Endothelial cell of umbilical vein (primary cell): ENCODE results near the gene MACF1. TPM values are rescaled to one million over a fixed set of nuclear protein-coding genes. Genes with fewer than 3 reads are reported as not detected.
A peak's percentile ranks its signal among the peaks of the same experiment; 100 is the strongest.

Source experiments
- BruUV-seq: library from RNA; stranded (reverse); fragments of 400-500 nt; replicated peaks from 2 replicates; lab custom pipeline; 2021; lab: Mats Ljungman, UMichigan
- CTCF ChIA-PET: fragments of 300-600, 350-600 bp; sonication (Branson Sonifier 250); formaldehyde crosslinking; loops from one replicate; lab custom pipeline; 2021; ENCODE audit warnings: antibody characterized with exemption, inconsistent platforms; lab: Charles Lee
- POLR2A ChIA-PET: fragments of 300-600, 350-600 bp; sonication (Branson Sonifier 250); formaldehyde crosslinking; loops from one replicate; lab custom pipeline; 2021; ENCODE audit warnings: antibody characterized with exemption, inconsistent platforms; lab: Charles Lee
- DNase-seq: peaks from one replicate; pipeline ENCODE4 v3.0.0-alpha.2; 2011; ENCODE audit warnings: low read depth, low spot score
- FAIRE-seq: peaks from 2 replicates; lab custom pipeline; 2011; peaks lifted over from hg19 to GRCh38; lab: Jason Lieb, UNC
- H2AFZ ChIP-seq: 2 replicates; pipeline ENCODE4 v1.6.0; 2012; ENCODE audit warnings: low read depth, low read length, control low read depth, inconsistent platforms
- H3K27ac ChIP-seq: 2 replicates; pipeline ENCODE4 v1.5.1; 2011; ENCODE audit warnings: low read depth, mild to moderate bottlenecking, control low read depth, low read length, moderate library complexity; ENCODE audit not compliant: insufficient read depth
- H3K27me3 ChIP-seq, 2 experiments: 2 replicates each; pipeline versions ENCODE4 v1.6.0 to v1.6.1; 2011; ENCODE audit warnings: low read length in 2 of 2, mixed read lengths in 1 of 2; ENCODE audit not compliant: control insufficient read depth in 2 of 2, insufficient read depth in 2 of 2
- H3K36me3 ChIP-seq, 2 experiments: 2 replicates in 1 of 2; 3 replicates in 1 of 2; pipeline ENCODE4 v1.5.1; 2011; ENCODE audit warnings: low read length in 2 of 2, mild to moderate bottlenecking in 1 of 2, moderate library complexity in 1 of 2; ENCODE audit not compliant: control insufficient read depth in 2 of 2, insufficient read depth in 2 of 2; ENCODE audit errors: extremely low read depth in 1 of 2
- H3K4me1 ChIP-seq: 3 replicates; pipeline ENCODE4 v1.5.1; 2011; ENCODE audit warnings: mild to moderate bottlenecking, low read length; ENCODE audit not compliant: control insufficient read depth, insufficient read depth; ENCODE audit errors: extremely low read depth
- H3K4me2 ChIP-seq: 2 replicates; pipeline ENCODE4 v1.6.1; 2011; ENCODE audit warnings: low read length, control low read depth, mixed read lengths; ENCODE audit not compliant: insufficient read depth
- H3K4me3 ChIP-seq, 3 experiments: fragments of 200-600 bp in 1 of 3; sonication (generic), shearing (Covaris generic) in 1 of 3; replicated peaks in 1 of 3; 2 replicates each; pipeline ENCODE4 v1.5.1; 2011 to 2016; ENCODE audit warnings: control low read depth in 3 of 3, low read length in 3 of 3, mild to moderate bottlenecking in 2 of 3, inconsistent platforms in 1 of 3, low read depth in 1 of 3, moderate library complexity in 1 of 3; ENCODE audit not compliant: insufficient read depth in 1 of 3
- H3K79me2 ChIP-seq: 2 replicates; pipeline ENCODE4 v1.6.0; 2012; ENCODE audit warnings: low read length, inconsistent platforms; ENCODE audit not compliant: control insufficient read depth, insufficient read depth
- H3K9ac ChIP-seq: replicated peaks from 2 replicates; pipeline ENCODE3; 2011; ENCODE audit warnings: low read length, control low read depth; ENCODE audit not compliant: insufficient read depth; ENCODE audit errors: extremely low read depth
- H3K9me1 ChIP-seq: replicated peaks from 3 replicates; pipeline ENCODE4 v1.6.0; 2011; ENCODE audit warnings: mild to moderate bottlenecking, low read length; ENCODE audit not compliant: control insufficient read depth, insufficient read depth; ENCODE audit errors: extremely low read depth
- H3K9me3 ChIP-seq: replicated peaks from 2 replicates; pipeline ENCODE4 v1.5.1; 2012; ENCODE audit warnings: low read length, inconsistent platforms; ENCODE audit not compliant: control insufficient read depth, insufficient read depth
- H4K20me1 ChIP-seq: replicated peaks from 2 replicates; pipeline ENCODE3; 2011; ENCODE audit warnings: mild to moderate bottlenecking, low read length; ENCODE audit not compliant: control insufficient read depth, insufficient read depth; ENCODE audit errors: extremely low read depth
- CTCF ChIP-seq, 2 donors: IDR thresholded peaks; 1 replicate in 1 of 2; 2 replicates in 1 of 2; pipeline ENCODE4 v1.5.1; 2011; ENCODE audit warnings: low read length in 2 of 2, mild to moderate bottlenecking in 2 of 2, moderate library complexity in 2 of 2, control low read depth in 1 of 2, inconsistent platforms in 1 of 2, low read depth in 1 of 2; ENCODE audit not compliant: insufficient read depth in 1 of 2; ENCODE audit errors: extremely low read depth in 1 of 2
- EZH2 ChIP-seq: IDR thresholded peaks from 2 replicates; pipeline ENCODE4 v1.6.1; 2012; ENCODE audit warnings: borderline replicate concordance, low read depth, mild to moderate bottlenecking, moderate library complexity, low read length, inconsistent platforms; ENCODE audit not compliant: severe bottlenecking
- FOS ChIP-seq: IDR thresholded peaks from 2 replicates; pipeline ENCODE4 v1.6.1; 2011; ENCODE audit warnings: mild to moderate bottlenecking, low read length, moderate library complexity, borderline replicate concordance; ENCODE audit not compliant: insufficient read depth
- GATA2 ChIP-seq: IDR thresholded peaks from 2 replicates; pipeline ENCODE4 v1.7.0; 2011; ENCODE audit warnings: low read depth, mild to moderate bottlenecking, moderate library complexity, mixed read lengths, low read length; ENCODE audit not compliant: insufficient read length, insufficient read depth
- JUN ChIP-seq: IDR thresholded peaks from 2 replicates; pipeline ENCODE4 v1.6.1; 2011; ENCODE audit warnings: borderline replicate concordance, low read depth; ENCODE audit not compliant: insufficient read length, insufficient read depth
- MYC ChIP-seq: IDR thresholded peaks from one replicate; pipeline ENCODE4 v1.6.1; 2011; ENCODE audit warnings: mild to moderate bottlenecking, low read depth, low read length
- POLR2A ChIP-seq: IDR thresholded peaks from 2 replicates; pipeline ENCODE4 v1.6.1; 2012; ENCODE audit warnings: low read depth, mild to moderate bottlenecking, control low read depth, low read length
- POLR2AphosphoS5 ChIP-seq: IDR thresholded peaks from 2 replicates; pipeline ENCODE4 v1.6.1; 2012; ENCODE audit warnings: low read depth, mild to moderate bottlenecking, control low read depth, low read length, moderate library complexity; ENCODE audit not compliant: insufficient read depth
- dilution Hi-C: fragments of 300-500 bp; cut with MboI; formaldehyde crosslinking; loops from one replicate; pipeline ENCODE4 v1.15.0; 2019; ENCODE audit warnings: low sequenced_read_pairs; ENCODE audit not compliant: extremely low pct_ligation_motif_present
- intact Hi-C: fragments of 100-400 bp; cut with micrococcal nuclease; formaldehyde crosslinking; loops from one replicate; pipeline ENCODE4 v1.10.0; 2022
- polyA plus RNA-seq, 4 experiments: library from polyadenylated mRNA; depleted of rRNA in 3 of 4; stranded (reverse) in 3 of 4; unstranded in 1 of 4; fragments of >200 nt; gene quantifications; 2 replicates each; pipeline versions ENCODE4 v1.2.1 to v1.2.3, GENCODE V29; 2011 to 2012; ENCODE audit warnings: missing spikeins in 1 of 4
- total RNA-seq: library from RNA; stranded (reverse); gene quantifications from 2 replicates; pipeline ENCODE4 v1.2.3, GENCODE V29; 2021
- TF ChIP-seq, protein P1 (sequence below): IDR thresholded peaks from 2 replicates; pipeline ENCODE4 v1.6.1; 2011; ENCODE audit not compliant: insufficient read depth, insufficient read length

Gene MACF1
- total and polyA plus RNA-seq, 2 donors (not counting 3 experiments of a cell fraction or from before 2014, with no cell fraction given), result 122 to 587 TPM

- intact Hi-C loops (loop anchor here (2.0 kb wide), 1 partner anchor 20 kb away; no protein-coding TSS in a partner anchor), dilution Hi-C loops (no loop called here)
- H3K9me3 ChIP-seq, result no peaks in the 10 kb centered on the region
- DNase-seq (peak; percentile 60), FAIRE-seq (peak; percentile 68)
- H3K36me3 ChIP-seq, result no peaks in the 10 kb centered on the region
- peaks cover 88% of the 10 kb centered on the region for H3K79me2 ChIP-seq
- H3K9me1 ChIP-seq, result no peaks in the 10 kb centered on the region
- ChIA-PET CTCF (interaction anchor here (1.1 to 7.1 kb wide), 3 partner anchors 12 to 18 kb away, joined by 3 to 51 read pairs (median 7); no protein-coding TSS in a partner anchor), POLR2A (no interaction called here)
- no peak overlapping the region for H3K4me3 ChIP-seq
- peaks cover 49% of the 10 kb centered on the region for H3K4me1 ChIP-seq
- peak overlapping the region; percentile 69 for H3K4me2 ChIP-seq
- H4K20me1 ChIP-seq, result no peaks in the 10 kb centered on the region
- no peaks in the 10 kb centered on the region for H3K27me3 ChIP-seq
- no peak for TF ChIP-seq EZH2
- TF ChIP-seq GATA2, result peak; percentile 38
- no peak for TF ChIP-seq POLR2A
- TF ChIP-seq CTCF (IDR thresholded peaks at IDR 0.05; ENCODE audit: extremely low read depth in 1 of 2, insufficient read depth in 1 of 2, low read depth in 1 of 2, low read length in 2 of 2), result no peak
- peak; percentile 52 for TF ChIP-seq JUN
- TF ChIP-seq MYC, result no peak
- TF ChIP-seq, protein P1, sequence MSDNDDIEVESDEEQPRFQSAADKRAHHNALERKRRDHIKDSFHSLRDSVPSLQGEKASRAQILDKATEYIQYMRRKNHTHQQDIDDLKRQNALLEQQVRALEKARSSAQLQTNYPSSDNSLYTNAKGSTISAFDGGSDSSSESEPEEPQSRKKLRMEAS, result no peak
- TF ChIP-seq FOS, result peak; percentile 39
- peak; percentile 33 for TF ChIP-seq POLR2AphosphoS5
- peak overlapping the region; percentile 77 for H3K9ac ChIP-seq
- no peak overlapping the region for H2AFZ ChIP-seq
- TSS peak; percentile 21 for BruUV-seq
- H3K27ac ChIP-seq, result peak overlapping the region; percentile 96
Measured at GRCh38 chr1:39178541-39179431, 25.7 kb upstream of the MACF1 start.
